HG03469 (cell line): ENCODE results near the gene IFFO2.

Source experiments
- ATAC-seq: cut with Tn5 transposase; IDR thresholded peaks from one replicate; pipeline ENCODE4 v1.9.1; 2021; ENCODE audit warnings: mild to moderate bottlenecking, moderate library complexity, moderate number of reproducible peaks; ENCODE audit not compliant: unreplicated experiment

IFFO2 gene

GRCh38 chr1:18858070-18858688 lies 98.3 kb downstream of the IFFO2 start:
- no peak for ATAC-seq

GRCh38 chr1:18856435-18856834 lies 100.0 kb downstream of the IFFO2 start:
- ATAC-seq = no peak

GRCh38 chr1:18855573-18855972 lies 100.9 kb downstream of the IFFO2 start:
- no peak for ATAC-seq

- ATAC-seq = no peak
Measured at GRCh38 chr1:18854331-18855025, 102.0 kb downstream of the IFFO2 start.
